Subcutaneous adipose tissue (tissue), 4 donors: ENCODE data around the gene LRRC26. TPM values are rescaled to one million over a fixed set of nuclear protein-coding genes. Genes with fewer than 3 reads are reported as not detected.

ENCODE experiments used
- total RNA-seq, 4 donors: library from RNA; depleted of rRNA; stranded (reverse); fragments of >200 nt; gene quantifications; one replicate each; pipeline ENCODE4 v1.1.0, GENCODE V29; 2016
- TF ChIP-seq, protein P1 (sequence below): fragments of 450-650 bp; IDR thresholded peaks from one replicate; pipeline ENCODE4 v1.5.1; 2016; ENCODE audit warnings: low read depth, mild to moderate bottlenecking, control low read depth, antibody characterized with exemption, moderate library complexity

The LRRC26 gene
- not detected for total RNA-seq

GRCh38 chr9:137169896-137170358 lies at the start of gene LRRC26:
LRRC26 (minus strand) TSS chr9:137170051; CDS start chr9:137169943, 108 bp downstream.
- TF ChIP-seq, protein P1, sequence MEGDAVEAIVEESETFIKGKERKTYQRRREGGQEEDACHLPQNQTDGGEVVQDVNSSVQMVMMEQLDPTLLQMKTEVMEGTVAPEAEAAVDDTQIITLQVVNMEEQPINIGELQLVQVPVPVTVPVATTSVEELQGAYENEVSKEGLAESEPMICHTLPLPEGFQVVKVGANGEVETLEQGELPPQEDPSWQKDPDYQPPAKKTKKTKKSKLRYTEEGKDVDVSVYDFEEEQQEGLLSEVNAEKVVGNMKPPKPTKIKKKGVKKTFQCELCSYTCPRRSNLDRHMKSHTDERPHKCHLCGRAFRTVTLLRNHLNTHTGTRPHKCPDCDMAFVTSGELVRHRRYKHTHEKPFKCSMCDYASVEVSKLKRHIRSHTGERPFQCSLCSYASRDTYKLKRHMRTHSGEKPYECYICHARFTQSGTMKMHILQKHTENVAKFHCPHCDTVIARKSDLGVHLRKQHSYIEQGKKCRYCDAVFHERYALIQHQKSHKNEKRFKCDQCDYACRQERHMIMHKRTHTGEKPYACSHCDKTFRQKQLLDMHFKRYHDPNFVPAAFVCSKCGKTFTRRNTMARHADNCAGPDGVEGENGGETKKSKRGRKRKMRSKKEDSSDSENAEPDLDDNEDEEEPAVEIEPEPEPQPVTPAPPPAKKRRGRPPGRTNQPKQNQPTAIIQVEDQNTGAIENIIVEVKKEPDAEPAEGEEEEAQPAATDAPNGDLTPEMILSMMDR = no peak

- TF ChIP-seq, protein P1 = no peak
Observed at GRCh38 chr9:137218754-137219271, 49.0 kb upstream of the LRRC26 start.

DNA sequence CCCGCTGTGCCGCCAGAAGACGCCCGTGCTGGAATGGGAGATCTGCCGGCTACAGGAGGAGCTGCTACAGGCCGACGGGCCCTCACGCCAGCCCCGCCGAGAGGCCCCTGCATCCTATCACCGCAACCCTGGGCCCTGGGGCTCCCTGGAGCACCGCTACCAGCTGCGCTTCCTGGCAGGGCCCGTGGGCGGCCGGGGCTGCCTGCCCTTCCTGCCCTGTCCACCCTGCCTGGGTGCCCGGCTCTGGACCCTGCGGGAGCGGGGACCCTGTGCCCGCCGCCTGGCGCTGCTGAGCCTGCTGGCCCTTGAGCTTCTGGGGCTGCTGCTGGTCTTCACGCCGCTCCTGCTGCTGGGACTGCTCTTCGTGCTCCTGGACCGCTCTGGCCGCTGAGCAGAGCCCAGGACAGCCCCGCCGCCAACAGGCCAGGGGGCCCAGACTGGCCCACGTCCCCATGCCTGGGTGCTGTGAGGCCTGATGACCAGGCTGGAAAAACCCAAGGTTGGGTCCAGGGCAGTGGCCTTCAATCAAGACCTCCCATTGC lies 48.4 kb upstream of the LRRC26 start:
- TF ChIP-seq, protein P1 = no peak

- TF ChIP-seq, protein P1 = no peak
Observed at GRCh38 chr9:137217276-137218211, 47.7 kb upstream of the LRRC26 start.

- TF ChIP-seq, protein P1 = no peak
Observed at GRCh38 chr9:137216188-137216965, 46.5 kb upstream of the LRRC26 start.

GRCh38 chr9:137215196-137215986 lies 45.5 kb upstream of the LRRC26 start:
- TF ChIP-seq, protein P1 = no peak
